CD4-positive, alpha-beta memory T cell (primary cell): ENCODE results near the gene OBP2B. TPM values are rescaled to one million over a fixed set of nuclear protein-coding genes. Genes with fewer than 3 reads are reported as not detected.
"Not testable (repeated sequence)": the region's sequence is repeated elsewhere in the genome, so short reads cannot be mapped to it uniquely, and the experiment has no call there.

Experiments
- CTCF ChIA-PET: fragments of 350-600 bp; sonication (Branson Sonifier 250); formaldehyde crosslinking; loops from one replicate; lab custom pipeline; 2021; ENCODE audit warnings: inconsistent platforms; ENCODE audit not compliant: partially characterized antibody; lab: Charles Lee
- POLR2A ChIA-PET: fragments of 350-600 bp; sonication (Branson Sonifier 250); formaldehyde crosslinking; loops from one replicate; lab custom pipeline; 2021; ENCODE audit not compliant: partially characterized antibody; lab: Charles Lee
- DNase-seq, 5 donors: peaks; one replicate each; pipeline versions ENCODE4 v3.0.0 to v3.0.0-alpha.2; 2020 to 2022; ENCODE audit warnings: mixed read lengths in 1 of 5
- H3K27ac ChIP-seq: one replicate; pipeline ENCODE4 v1.7.0; 2013; ENCODE audit warnings: low read depth, low read length
- H3K27me3 ChIP-seq: 2 replicates; pipeline ENCODE4 v1.7.0; 2013; ENCODE audit warnings: mild to moderate bottlenecking, low read length, moderate library complexity; ENCODE audit not compliant: insufficient read depth
- H3K36me3 ChIP-seq: 2 replicates; pipeline ENCODE4 v1.7.0; 2013; ENCODE audit warnings: mild to moderate bottlenecking, low read length, moderate library complexity; ENCODE audit not compliant: insufficient read depth
- H3K4me1 ChIP-seq: 2 replicates; pipeline ENCODE4 v1.7.0; 2013; ENCODE audit warnings: mild to moderate bottlenecking, low read length, moderate library complexity; ENCODE audit not compliant: insufficient read depth
- H3K4me3 ChIP-seq, 2 donors: one replicate each; pipeline ENCODE4 v1.7.0; 2013; ENCODE audit warnings: low read length in 2 of 2, mild to moderate bottlenecking in 1 of 2
- H3K9me3 ChIP-seq, 2 donors: one replicate each; pipeline ENCODE4 v1.7.0; 2013; ENCODE audit warnings: low read length in 2 of 2, control low read depth in 1 of 2; ENCODE audit not compliant: control insufficient read depth in 1 of 2
- H3K27ac Mint-ChIP-seq, 7 donors: one replicate each; pipeline ENCODE4 v1.8.0; 2020 to 2021; ENCODE audit warnings: mixed read lengths in 7 of 7, mild to moderate bottlenecking in 6 of 7, inconsistent platforms in 3 of 7, moderate library complexity in 3 of 7
- H3K27me3 Mint-ChIP-seq, 2 donors: one replicate each; pipeline ENCODE4 v1.8.0; 2020 to 2021; ENCODE audit warnings: mixed read lengths in 2 of 2
- H3K36me3 Mint-ChIP-seq, 2 donors: one replicate each; pipeline ENCODE4 v1.8.0; 2020 to 2021; ENCODE audit warnings: mixed read lengths in 2 of 2, inconsistent platforms in 1 of 2, mild to moderate bottlenecking in 1 of 2
- H3K4me1 Mint-ChIP-seq, 4 donors: one replicate each; pipeline ENCODE4 v1.8.0; 2020 to 2021; ENCODE audit warnings: mixed read lengths in 4 of 4, mild to moderate bottlenecking in 1 of 4
- H3K4me3 Mint-ChIP-seq, 8 donors: one replicate each; pipeline ENCODE4 v1.8.0; 2020 to 2021; ENCODE audit warnings: mixed read lengths in 8 of 8, mild to moderate bottlenecking in 7 of 8, moderate library complexity in 6 of 8, inconsistent platforms in 3 of 8
- H3K9me3 Mint-ChIP-seq, 8 donors: one replicate each; pipeline ENCODE4 v1.8.0; 2020 to 2021; ENCODE audit warnings: mixed read lengths in 8 of 8, mild to moderate bottlenecking in 5 of 8, inconsistent platforms in 3 of 8, moderate library complexity in 1 of 8
- intact Hi-C: fragments of 100-400 bp; cut with micrococcal nuclease; formaldehyde crosslinking; loops from one replicate; pipeline ENCODE4 v1.15.1; 2023
- polyA plus RNA-seq, 2 donors: library from polyadenylated mRNA; unstranded; fragments of 300-500 nt; fragmentation: Illumina TruSeq; gene quantifications; one replicate each; pipeline ENCODE4 v1.2.3, GENCODE V29; 2021
- total RNA-seq, 2 experiments: library from RNA; stranded (reverse); gene quantifications; one replicate each; pipeline ENCODE4 v1.2.3, GENCODE V29; 2021

OBP2B gene
- total and polyA plus RNA-seq, 4 experiments from 2014 or later = not detected

- Histone ChIP-seq H3K4me3 (no peak overlapping the region), H3K27ac (no peak overlapping the region), H3K9me3 (no peaks in the 10 kb centered on the region), H3K36me3 (no peaks in the 10 kb centered on the region), H3K4me1 (peaks cover 10% of the 10 kb centered on the region), H3K27me3 (no peaks in the 10 kb centered on the region)
- ChIA-PET CTCF (no interaction called here), POLR2A (no interaction called here)
- Mint-ChIP-seq H3K27ac (no peak overlapping the region), H3K9me3 (peaks cover 0 to 2% (median 0%) of the 10 kb centered on the region in 8 donors), H3K27me3 (peaks cover 3% of the 10 kb centered on the region in 2 donors), H3K36me3 (no peaks in the 10 kb centered on the region), H3K4me1 (peaks cover 0 to 6% (median 0%) of the 10 kb centered on the region in 4 donors), H3K4me3 (no peak overlapping the region)
- DNase-seq = no peak
- intact Hi-C loops = no loop called here
These were observed 45.4 kb upstream of the OBP2B start for GRCh38 chr9:133254471-133254870.

GRCh38 chr9:133253268-133253667, 44.2 kb upstream of the OBP2B start:
- Histone ChIP-seq H3K27ac (no peak overlapping the region), H3K36me3 (no peaks in the 10 kb centered on the region), H3K4me1 (peaks cover 10% of the 10 kb centered on the region), H3K4me3 (no peak overlapping the region), H3K27me3 (no peaks in the 10 kb centered on the region), H3K9me3 (no peaks in the 10 kb centered on the region)
- H3K4me1 Mint-ChIP-seq = peaks cover 0 to 6% (median 0%) of the 10 kb centered on the region in 4 donors
- H3K9me3 Mint-ChIP-seq = peaks cover 0 to 2% (median 0%) of the 10 kb centered on the region in 8 donors
- intact Hi-C loops = no loop called here
- POLR2A ChIA-PET = no interaction called here
- no peak for DNase-seq
- peaks cover 4 to 6% of the 10 kb centered on the region in 2 donors for H3K27me3 Mint-ChIP-seq
- H3K36me3 Mint-ChIP-seq = no peaks in the 10 kb centered on the region
- no peak overlapping the region for H3K4me3 Mint-ChIP-seq
- CTCF ChIA-PET = interaction anchor here (1.2 kb wide), 1 partner anchor 14 kb away, joined by 3 read pairs; no protein-coding TSS in a partner anchor
- H3K27ac Mint-ChIP-seq = no peak overlapping the region

DNA sequence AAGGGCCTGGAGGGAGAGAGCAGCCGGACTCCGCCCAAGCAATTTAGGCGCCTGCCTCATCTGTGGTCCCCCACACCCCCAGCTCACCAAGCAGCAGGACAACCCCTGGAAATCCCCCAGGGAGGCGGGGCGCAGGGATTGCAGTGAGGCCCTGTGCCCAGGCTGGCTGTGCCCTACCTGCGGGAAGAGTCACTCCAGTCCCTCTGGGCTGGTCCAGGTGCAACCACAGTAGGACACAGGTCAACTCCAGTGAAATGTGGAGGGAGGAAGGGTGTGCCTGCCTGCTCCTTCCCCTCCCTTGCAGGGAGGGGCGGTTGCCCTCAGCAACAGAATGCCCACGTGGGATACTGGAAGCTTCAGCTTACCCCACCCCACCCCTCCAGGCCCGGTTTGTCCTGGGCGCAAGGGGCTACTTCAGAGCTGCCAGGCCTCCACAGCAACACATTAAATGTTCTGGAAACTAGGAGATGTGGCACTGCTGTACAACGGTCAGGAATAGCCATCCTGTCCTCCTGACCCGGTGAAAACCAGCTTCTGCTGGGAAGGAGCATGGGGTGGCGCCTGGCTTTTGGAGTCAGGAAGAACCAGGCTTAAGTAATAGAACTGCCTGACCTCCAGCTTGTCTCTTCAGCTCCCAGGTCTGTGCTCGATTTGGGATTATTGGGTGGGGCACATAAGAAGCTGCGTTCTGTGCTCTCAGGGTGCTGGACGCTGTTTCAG, 43.4 kb upstream of the OBP2B start:
- Mint-ChIP-seq H3K9me3 (peaks cover 0 to 2% (median 0%) of the 10 kb centered on the region in 8 donors), H3K27ac (no peak overlapping the region), H3K27me3 (peaks cover 4 to 6% of the 10 kb centered on the region in 2 donors), H3K4me1 (peaks cover 0 to 6% (median 0%) of the 10 kb centered on the region in 4 donors), H3K4me3 (peak overlapping the region in 2 of 8 donors; percentile 1 to 38), H3K36me3 (no peaks in the 10 kb centered on the region)
- Histone ChIP-seq H3K27me3 (no peaks in the 10 kb centered on the region), H3K4me1 (peaks cover 10% of the 10 kb centered on the region), H3K27ac (peak overlapping the region; percentile 17), H3K36me3 (no peaks in the 10 kb centered on the region), H3K4me3 (peak overlapping the region in 1 of 2 donors; percentile 11), H3K9me3 (no peaks in the 10 kb centered on the region)
- ChIA-PET POLR2A (no interaction called here), CTCF (interaction anchor here (1.2 kb wide), 1 partner anchor 14 kb away, joined by 3 read pairs; no protein-coding TSS in a partner anchor)
- intact Hi-C loops = no loop called here
- no peak for DNase-seq

GRCh38 chr9:133251773-133252172, 42.7 kb upstream of the OBP2B start:
- no peaks in the 10 kb centered on the region for H3K27me3 ChIP-seq
- H3K27ac ChIP-seq = peak overlapping the region; percentile 17
- intact Hi-C loops = no loop called here
- ChIA-PET POLR2A (no interaction called here), CTCF (no interaction called here)
- no peak for DNase-seq
- peaks cover 0 to 6% (median 0%) of the 10 kb centered on the region in 4 donors for H3K4me1 Mint-ChIP-seq
- no peak overlapping the region for H3K27ac Mint-ChIP-seq
- H3K36me3 ChIP-seq = no peaks in the 10 kb centered on the region
- H3K4me3 ChIP-seq = peak overlapping the region in 1 of 2 donors; percentile 11
- peaks cover 10% of the 10 kb centered on the region for H3K4me1 ChIP-seq
- H3K9me3 ChIP-seq = no peaks in the 10 kb centered on the region
- H3K4me3 Mint-ChIP-seq = peak overlapping the region in 2 of 8 donors; percentile 1 to 64
- peaks cover 4 to 9% of the 10 kb centered on the region in 2 donors for H3K27me3 Mint-ChIP-seq
- H3K9me3 Mint-ChIP-seq = peaks cover 0 to 2% (median 0%) of the 10 kb centered on the region in 8 donors
- no peaks in the 10 kb centered on the region for H3K36me3 Mint-ChIP-seq

GRCh38 chr9:133251221-133251620, 42.2 kb upstream of the OBP2B start:
- H3K4me3 Mint-ChIP-seq, intact Hi-C loops, H3K36me3 Mint-ChIP-seq, H3K27ac ChIP-seq, H3K27me3 ChIP-seq, CTCF ChIA-PET, POLR2A ChIA-PET, H3K9me3 Mint-ChIP-seq, H3K9me3 ChIP-seq, H3K4me3 ChIP-seq, DNase-seq, H3K4me1 Mint-ChIP-seq, H3K36me3 ChIP-seq: not testable (repeated sequence)
- peak overlapping the region in 1 of 7 donors; percentile 55 for H3K27ac Mint-ChIP-seq
- H3K4me1 ChIP-seq = peaks cover 10% of the 10 kb centered on the region
- H3K27me3 Mint-ChIP-seq = peaks cover 4 to 10% of the 10 kb centered on the region in 2 donors

DNA sequence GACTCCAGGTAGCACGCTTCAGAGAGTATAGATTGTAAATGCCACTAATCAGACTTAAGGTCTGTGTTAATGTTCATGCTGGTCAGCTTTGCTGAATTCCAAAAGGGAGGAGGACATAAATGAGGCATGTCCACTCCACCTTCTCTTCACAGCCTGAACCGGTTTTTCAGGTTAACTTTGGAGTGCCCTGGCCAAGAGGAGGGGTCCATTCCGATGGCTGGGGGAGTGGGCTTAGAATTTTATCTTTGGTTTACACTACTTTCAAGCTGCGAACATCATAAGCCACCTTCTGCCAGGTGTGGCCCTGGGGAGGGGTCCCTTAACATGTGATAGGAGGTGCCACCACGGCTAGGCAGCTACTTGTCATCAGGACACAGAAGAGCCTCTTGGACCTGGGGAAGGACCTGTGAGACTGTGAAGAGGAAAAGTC, 41.7 kb upstream of the OBP2B start:
- peaks cover 4 to 12% of the 10 kb centered on the region in 2 donors for H3K27me3 Mint-ChIP-seq
- peaks cover 0 to 2% (median 0%) of the 10 kb centered on the region in 8 donors for H3K9me3 Mint-ChIP-seq
- Histone ChIP-seq H3K4me3 (no peak overlapping the region), H3K27ac (no peak overlapping the region), H3K4me1 (peaks cover 10% of the 10 kb centered on the region), H3K9me3 (no peaks in the 10 kb centered on the region), H3K36me3 (no peaks in the 10 kb centered on the region), H3K27me3 (no peaks in the 10 kb centered on the region)
- H3K4me1 Mint-ChIP-seq = peaks cover 0 to 6% (median 0%) of the 10 kb centered on the region in 4 donors
- intact Hi-C loops = no loop called here
- ChIA-PET CTCF (no interaction called here), POLR2A (no interaction called here)
- no peaks in the 10 kb centered on the region for H3K36me3 Mint-ChIP-seq
- no peak overlapping the region for H3K27ac Mint-ChIP-seq
- H3K4me3 Mint-ChIP-seq = peak overlapping the region in 1 of 8 donors; percentile 17
- DNase-seq = no peak

DNA sequence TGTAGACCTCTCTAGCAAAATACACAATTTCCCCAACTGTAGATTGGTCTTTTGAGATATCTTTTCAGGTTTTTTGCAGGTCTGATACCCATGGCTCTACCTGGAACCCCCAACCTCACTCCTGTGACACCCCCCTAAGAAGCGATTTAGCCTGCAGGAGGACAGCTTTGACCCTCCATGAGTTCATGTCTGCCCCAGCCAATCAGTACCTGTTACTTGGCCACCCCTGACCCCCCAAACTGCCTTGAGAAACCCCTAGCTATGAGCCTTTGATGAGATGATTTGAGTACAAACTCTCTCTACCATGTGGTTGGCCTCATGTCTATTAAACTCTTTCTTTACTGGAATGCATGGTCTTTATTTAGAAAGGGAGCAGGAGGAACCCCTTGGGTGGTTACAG, 40.3 kb upstream of the OBP2B start:
- POLR2A ChIA-PET = no interaction called here
- Histone ChIP-seq H3K36me3 (no peaks in the 10 kb centered on the region), H3K4me3 (no peak overlapping the region), H3K9me3 (no peaks in the 10 kb centered on the region), H3K27ac (no peak overlapping the region), H3K27me3 (no peaks in the 10 kb centered on the region), H3K4me1 (peaks cover 10% of the 10 kb centered on the region)
- peaks cover 0 to 6% (median 0%) of the 10 kb centered on the region in 4 donors for H3K4me1 Mint-ChIP-seq
- no peak for DNase-seq
- H3K27me3 Mint-ChIP-seq = peaks cover 4 to 14% of the 10 kb centered on the region in 2 donors
- H3K27ac Mint-ChIP-seq = no peak overlapping the region
- no peak overlapping the region for H3K4me3 Mint-ChIP-seq
- peaks cover 0 to 2% (median 0%) of the 10 kb centered on the region in 8 donors for H3K9me3 Mint-ChIP-seq
- CTCF ChIA-PET = no interaction called here
- no peaks in the 10 kb centered on the region for H3K36me3 Mint-ChIP-seq
- intact Hi-C loops = no loop called here
